Measurements from ENCODE around the gene ABCB6.

ABCB6 gene

GRCh38 chr2:219165058-219165911 lies 53.5 kb downstream of the ABCB6 start:
- no peak for DNase-seq

GRCh38 chr2:219163156-219163555 lies 55.6 kb downstream of the ABCB6 start:
- DNase-seq = no peak

GRCh38 chr2:219161097-219161496 lies 57.7 kb downstream of the ABCB6 start:
- DNase-seq = no peak

GRCh38 chr2:219160186-219161017 lies 58.4 kb downstream of the ABCB6 start, which contains the start of gene NHEJ1:
Gene NHEJ1, minus strand, starts transcription at chr2:219160815. Its CDS starts 2,453 bp downstream, at chr2:219158362.
- DNase-seq = peak; percentile 84

Measured in effector CD8-positive, alpha-beta T cell (primary cell).